HepG2 (cell line): ENCODE data around the gene TPI1. TPM values are rescaled to one million over a fixed set of nuclear protein-coding genes. Genes with fewer than 3 reads are reported as not detected.

Experiments used
- MTA1 ChIP-seq: sonication (generic); formaldehyde crosslinking; IDR thresholded peaks from 2 replicates; pipeline ENCODE4 v1.4.0; 2020; ENCODE audit warnings: missing genetic modification reagents, mild to moderate bottlenecking, borderline replicate concordance
- MXD3 ChIP-seq: IDR thresholded peaks from 2 replicates; pipeline ENCODE4 v1.6.1; 2016; ENCODE audit warnings: mild to moderate bottlenecking, missing biosample characterization, missing genetic modification reagents
- NFYC ChIP-seq: IDR thresholded peaks from 2 replicates; pipeline ENCODE4 v1.6.1; 2016; ENCODE audit warnings: missing genetic modification reagents, missing compliant biosample characterization
- ONECUT2 ChIP-seq: sonication (generic); formaldehyde crosslinking; IDR thresholded peaks from 2 replicates; pipeline ENCODE4 v1.4.0; 2020; ENCODE audit warnings: missing genetic modification reagents
- PATZ1 ChIP-seq: sonication (generic); formaldehyde crosslinking; IDR thresholded peaks from 2 replicates; pipeline ENCODE4 v1.4.0; 2020; ENCODE audit warnings: missing genetic modification reagents
- RBFOX2 ChIP-seq: fragments of 200-400 bp; formaldehyde crosslinking; IDR thresholded peaks from 2 replicates; pipeline ENCODE4 v1.6.1; 2017; ENCODE audit warnings: low read depth, mild to moderate bottlenecking, low read length
- SALL2 ChIP-seq: sonication (generic); formaldehyde crosslinking; IDR thresholded peaks from 2 replicates; pipeline ENCODE4 v1.8.1; 2023; ENCODE audit warnings: mild to moderate bottlenecking, missing genetic modification reagents, inconsistent platforms
- SSRP1 ChIP-seq: IDR thresholded peaks from 2 replicates; pipeline ENCODE4 v1.6.1; 2016; ENCODE audit warnings: control low read depth
- WIZ ChIP-seq: sonication (generic); formaldehyde crosslinking; IDR thresholded peaks from 2 replicates; pipeline ENCODE4 v1.5.1; 2020; ENCODE audit warnings: mild to moderate bottlenecking, missing genetic modification reagents
- ZFP82 ChIP-seq: sonication (generic); formaldehyde crosslinking; IDR thresholded peaks from 2 replicates; pipeline ENCODE4 v1.5.1; 2020; ENCODE audit warnings: mild to moderate bottlenecking, missing genetic modification reagents, borderline replicate concordance
- ZNF235 ChIP-seq: sonication (generic); formaldehyde crosslinking; IDR thresholded peaks from 2 replicates; pipeline ENCODE4 v1.8.1; 2023; ENCODE audit warnings: mild to moderate bottlenecking, missing genetic modification reagents, borderline replicate concordance
- ZNF569 ChIP-seq: sonication (generic); formaldehyde crosslinking; IDR thresholded peaks from 2 replicates; pipeline ENCODE4 v1.5.0; 2020; ENCODE audit warnings: mild to moderate bottlenecking, missing genetic modification reagents, moderate library complexity, borderline replicate concordance
- ZNF841 ChIP-seq: sonication (generic); formaldehyde crosslinking; IDR thresholded peaks from 2 replicates; pipeline ENCODE4 v1.8.1; 2023; ENCODE audit warnings: missing genetic modification reagents, borderline replicate concordance
- ZSCAN20 ChIP-seq: sonication (generic); formaldehyde crosslinking; IDR thresholded peaks from 2 replicates; pipeline ENCODE4 v1.4.0; 2020; ENCODE audit warnings: missing genetic modification reagents, mild to moderate bottlenecking, borderline replicate concordance
- polyA plus RNA-seq, 8 experiments: library from polyadenylated mRNA; depleted of rRNA in 3 of 8; stranded (reverse) in 7 of 8; unstranded in 1 of 8; fragments of >200 nt; fragmentation: Illumina TruSeq in 4 of 8; extraction: Trizol in 4 of 8; gene quantifications; 2 replicates each; pipeline versions ENCODE4 v1.2.1 to v1.2.3, GENCODE V29; 2011 to 2016; ENCODE audit warnings: low read depth in 4 of 8, missing spikeins in 1 of 8, mixed read lengths in 1 of 8; ENCODE audit not compliant: insufficient read depth in 1 of 8
- total RNA-seq, 5 experiments: library from RNA; depleted of rRNA; stranded (reverse); fragments of >200 nt; fragmentation: Illumina TruSeq; extraction: Trizol; gene quantifications; 2 replicates each; pipeline ENCODE4 v1.2.3, GENCODE V29; 2016; ENCODE audit warnings: low read depth in 1 of 5
- TF ChIP-seq, protein P1 (sequence below): sonication (generic); formaldehyde crosslinking; IDR thresholded peaks from 2 replicates; pipeline ENCODE4 v1.4.0; 2020; ENCODE audit warnings: missing genetic modification reagents
- TF ChIP-seq, protein P2 (sequence below): sonication (generic); formaldehyde crosslinking; IDR thresholded peaks from 2 replicates; pipeline ENCODE4 v1.8.1; 2022; ENCODE audit warnings: low read depth, mild to moderate bottlenecking, missing genetic modification reagents
- TF ChIP-seq, protein P3 (sequence below): sonication (generic); formaldehyde crosslinking; IDR thresholded peaks from 2 replicates; pipeline ENCODE4 v1.5.0; 2020; ENCODE audit warnings: missing genetic modification reagents

The TPI1 gene
- total and polyA plus RNA-seq, 2 of the 13 experiments (the other 11 are each of a cell fraction or from before 2014, with no cell fraction given) = 945 to 2,535 TPM

DNA sequence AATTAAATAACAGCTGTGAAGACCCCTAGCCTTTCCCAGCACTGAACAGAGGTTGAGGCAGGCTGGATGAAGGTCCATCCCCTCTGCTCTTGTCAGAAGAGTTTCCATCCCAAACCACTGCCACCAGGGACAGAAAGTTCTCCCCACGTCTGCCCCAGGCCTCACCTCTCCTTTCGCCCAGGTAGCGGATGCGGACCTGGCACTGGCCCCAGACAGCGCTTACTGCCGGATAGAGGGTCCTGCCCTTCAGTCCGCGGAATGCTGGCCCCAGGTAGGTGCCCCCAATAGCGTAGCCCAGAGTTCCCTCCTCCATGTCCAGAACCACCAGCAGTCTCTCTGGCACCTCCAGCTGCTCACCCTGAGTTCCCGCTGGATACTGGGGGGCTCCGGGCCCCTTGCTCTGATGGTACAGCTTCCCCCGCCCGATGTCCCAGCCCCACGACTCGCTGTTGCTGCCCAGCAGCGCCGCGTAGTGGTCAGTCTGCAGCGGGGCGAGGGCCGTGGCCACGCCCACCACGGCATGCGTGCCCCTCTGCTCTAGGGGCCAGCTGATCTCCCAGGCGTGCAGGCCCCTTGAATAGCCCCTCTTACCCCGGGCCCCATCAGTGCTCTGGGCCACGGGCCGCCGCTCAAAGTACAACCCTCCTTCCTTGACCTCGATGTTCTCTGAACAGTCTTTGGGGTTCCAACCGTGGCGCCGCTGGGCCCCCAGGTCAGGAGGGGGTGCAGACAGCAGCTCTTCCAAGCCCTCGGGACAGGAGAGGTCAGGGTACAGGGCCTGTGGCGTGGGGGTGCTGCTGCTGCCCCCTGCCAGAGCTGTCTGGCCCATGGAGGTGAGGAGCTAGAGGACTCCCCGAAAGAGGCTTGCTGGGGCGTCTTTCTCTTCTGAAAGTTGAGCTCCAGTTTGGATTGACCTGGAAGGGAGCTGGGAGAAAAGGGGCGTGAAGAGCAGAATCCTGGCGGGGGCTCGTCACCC lies 5.0 kb downstream of the TPI1 start (continued):
- TF ChIP-seq, protein P1, sequence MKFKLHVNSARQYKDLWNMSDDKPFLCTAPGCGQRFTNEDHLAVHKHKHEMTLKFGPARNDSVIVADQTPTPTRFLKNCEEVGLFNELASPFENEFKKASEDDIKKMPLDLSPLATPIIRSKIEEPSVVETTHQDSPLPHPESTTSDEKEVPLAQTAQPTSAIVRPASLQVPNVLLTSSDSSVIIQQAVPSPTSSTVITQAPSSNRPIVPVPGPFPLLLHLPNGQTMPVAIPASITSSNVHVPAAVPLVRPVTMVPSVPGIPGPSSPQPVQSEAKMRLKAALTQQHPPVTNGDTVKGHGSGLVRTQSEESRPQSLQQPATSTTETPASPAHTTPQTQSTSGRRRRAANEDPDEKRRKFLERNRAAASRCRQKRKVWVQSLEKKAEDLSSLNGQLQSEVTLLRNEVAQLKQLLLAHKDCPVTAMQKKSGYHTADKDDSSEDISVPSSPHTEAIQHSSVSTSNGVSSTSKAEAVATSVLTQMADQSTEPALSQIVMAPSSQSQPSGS (CRISPR knock-in tag) = peak; percentile 25; the same call in 1 of the 2 replicates
- no peak for TF ChIP-seq MXD3 (CRISPR knock-in tag)
- 0 out of 2 replicates have a peak, but pooled peaks have one; percentile 43 for TF ChIP-seq ZFP82 (CRISPR knock-in tag)
- TF ChIP-seq ZSCAN20 (CRISPR knock-in tag) = no peak
- TF ChIP-seq RBFOX2 = peak; percentile 88
- no peak for TF ChIP-seq ZNF569
- TF ChIP-seq ONECUT2 = no peak
- no peak for TF ChIP-seq SSRP1 (CRISPR knock-in tag)
- TF ChIP-seq, protein P2, sequence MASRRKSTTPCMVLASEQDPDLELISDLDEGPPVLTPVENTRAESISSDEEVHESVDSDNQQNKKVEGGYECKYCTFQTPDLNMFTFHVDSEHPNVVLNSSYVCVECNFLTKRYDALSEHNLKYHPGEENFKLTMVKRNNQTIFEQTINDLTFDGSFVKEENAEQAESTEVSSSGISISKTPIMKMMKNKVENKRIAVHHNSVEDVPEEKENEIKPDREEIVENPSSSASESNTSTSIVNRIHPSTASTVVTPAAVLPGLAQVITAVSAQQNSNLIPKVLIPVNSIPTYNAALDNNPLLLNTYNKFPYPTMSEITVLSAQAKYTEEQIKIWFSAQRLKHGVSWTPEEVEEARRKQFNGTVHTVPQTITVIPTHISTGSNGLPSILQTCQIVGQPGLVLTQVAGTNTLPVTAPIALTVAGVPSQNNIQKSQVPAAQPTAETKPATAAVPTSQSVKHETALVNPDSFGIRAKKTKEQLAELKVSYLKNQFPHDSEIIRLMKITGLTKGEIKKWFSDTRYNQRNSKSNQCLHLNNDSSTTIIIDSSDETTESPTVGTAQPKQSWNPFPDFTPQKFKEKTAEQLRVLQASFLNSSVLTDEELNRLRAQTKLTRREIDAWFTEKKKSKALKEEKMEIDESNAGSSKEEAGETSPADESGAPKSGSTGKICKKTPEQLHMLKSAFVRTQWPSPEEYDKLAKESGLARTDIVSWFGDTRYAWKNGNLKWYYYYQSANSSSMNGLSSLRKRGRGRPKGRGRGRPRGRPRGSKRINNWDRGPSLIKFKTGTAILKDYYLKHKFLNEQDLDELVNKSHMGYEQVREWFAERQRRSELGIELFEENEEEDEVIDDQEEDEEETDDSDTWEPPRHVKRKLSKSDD (CRISPR knock-in tag) = 0 out of 2 replicates have a peak, but pooled peaks have one; percentile 29
- no peak; the same call in 1 of the 2 replicates for TF ChIP-seq SALL2 (CRISPR knock-in tag)
- TF ChIP-seq, protein P3, sequence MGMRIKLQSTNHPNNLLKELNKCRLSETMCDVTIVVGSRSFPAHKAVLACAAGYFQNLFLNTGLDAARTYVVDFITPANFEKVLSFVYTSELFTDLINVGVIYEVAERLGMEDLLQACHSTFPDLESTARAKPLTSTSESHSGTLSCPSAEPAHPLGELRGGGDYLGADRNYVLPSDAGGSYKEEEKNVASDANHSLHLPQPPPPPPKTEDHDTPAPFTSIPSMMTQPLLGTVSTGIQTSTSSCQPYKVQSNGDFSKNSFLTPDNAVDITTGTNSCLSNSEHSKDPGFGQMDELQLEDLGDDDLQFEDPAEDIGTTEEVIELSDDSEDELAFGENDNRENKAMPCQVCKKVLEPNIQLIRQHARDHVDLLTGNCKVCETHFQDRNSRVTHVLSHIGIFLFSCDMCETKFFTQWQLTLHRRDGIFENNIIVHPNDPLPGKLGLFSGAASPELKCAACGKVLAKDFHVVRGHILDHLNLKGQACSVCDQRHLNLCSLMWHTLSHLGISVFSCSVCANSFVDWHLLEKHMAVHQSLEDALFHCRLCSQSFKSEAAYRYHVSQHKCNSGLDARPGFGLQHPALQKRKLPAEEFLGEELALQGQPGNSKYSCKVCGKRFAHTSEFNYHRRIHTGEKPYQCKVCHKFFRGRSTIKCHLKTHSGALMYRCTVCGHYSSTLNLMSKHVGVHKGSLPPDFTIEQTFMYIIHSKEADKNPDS = 0 out of 2 replicates have a peak, but pooled peaks have one; percentile 57
- TF ChIP-seq ZNF235 = 0 out of 2 replicates have a peak, but pooled peaks have one; percentile 54
- peak; percentile 47; the same call in 1 of the 2 replicates for TF ChIP-seq MTA1 (CRISPR knock-in tag)
- TF ChIP-seq WIZ = no peak
- TF ChIP-seq NFYC = no peak
- TF ChIP-seq ZNF841 (CRISPR knock-in tag) = 0 out of 2 replicates have a peak, but pooled peaks have one; percentile 49
- peak; percentile 91 for TF ChIP-seq PATZ1 (CRISPR knock-in tag)
